Naive thymus-derived CD4-positive, alpha-beta T cell (primary cell): Measurements from ENCODE around the gene EXOC2. TPM values are rescaled to one million over a fixed set of nuclear protein-coding genes. Genes with fewer than 3 reads are reported as not detected.

Source experiments
- ATAC-seq: fragments of 150-1000 bp; cut with Tn5 transposase; 2 replicates; pipeline ENCODE4 v1.10.0; 2021; ENCODE audit warnings: mild to moderate bottlenecking, moderate library complexity
- CTCF ChIA-PET: fragments of 350-600 bp; sonication (Branson Sonifier 250); formaldehyde crosslinking; loops from one replicate; lab custom pipeline; 2021; ENCODE audit warnings: antibody characterized with exemption; lab: Charles Lee
- POLR2A ChIA-PET: fragments of 350-600 bp; sonication (Branson Sonifier 250); formaldehyde crosslinking; loops from one replicate; lab custom pipeline; 2021; ENCODE audit warnings: antibody characterized with exemption, inconsistent platforms; lab: Charles Lee
- DNase-seq, 9 donors: peaks; one replicate each; pipeline versions ENCODE4 v3.0.0 to v3.0.0-alpha.2; 2020 to 2022; ENCODE audit warnings: mixed read lengths in 1 of 9
- H3K27ac ChIP-seq: one replicate; pipeline ENCODE4 v1.7.0; 2013; ENCODE audit warnings: mild to moderate bottlenecking, low read depth, low read length, moderate library complexity
- H3K27me3 ChIP-seq, 2 donors: one replicate each; pipeline ENCODE4 v1.7.0; 2013; ENCODE audit warnings: low read length in 2 of 2, mild to moderate bottlenecking in 2 of 2, moderate library complexity in 2 of 2; ENCODE audit not compliant: control insufficient read depth in 2 of 2, insufficient read depth in 2 of 2
- H3K36me3 ChIP-seq, 3 experiments: 1 replicate in 2 of 3; 2 replicates in 1 of 3; pipeline ENCODE4 v1.7.0; 2013; ENCODE audit warnings: low read length in 3 of 3, mild to moderate bottlenecking in 3 of 3, moderate library complexity in 1 of 3; ENCODE audit not compliant: insufficient read depth in 3 of 3, control insufficient read depth in 2 of 3
- H3K4me1 ChIP-seq, 2 donors: one replicate each; pipeline ENCODE4 v1.7.0; 2013; ENCODE audit warnings: low read length in 2 of 2, mild to moderate bottlenecking in 2 of 2, moderate library complexity in 1 of 2; ENCODE audit not compliant: control insufficient read depth in 2 of 2, insufficient read depth in 2 of 2
- H3K4me3 ChIP-seq: 2 replicates; pipeline ENCODE4 v1.7.0; 2013; ENCODE audit warnings: mild to moderate bottlenecking, low read length
- H3K9me3 ChIP-seq, 3 experiments: 1 replicate in 2 of 3; 2 replicates in 1 of 3; pipeline ENCODE4 v1.7.0; 2013; ENCODE audit warnings: low read length in 3 of 3; ENCODE audit not compliant: control insufficient read depth in 2 of 3
- H3K27ac Mint-ChIP-seq, 9 donors: one replicate each; pipeline ENCODE4 v1.8.0; 2020 to 2022; ENCODE audit warnings: mixed read lengths in 9 of 9, mild to moderate bottlenecking in 8 of 9, moderate library complexity in 5 of 9, inconsistent platforms in 2 of 9
- H3K27me3 Mint-ChIP-seq, 5 donors: one replicate each; pipeline ENCODE4 v1.8.0; 2021 to 2022; ENCODE audit warnings: mixed read lengths in 5 of 5, mild to moderate bottlenecking in 1 of 5
- H3K36me3 Mint-ChIP-seq, 5 donors: one replicate each; pipeline ENCODE4 v1.8.0; 2020 to 2022; ENCODE audit warnings: mixed read lengths in 5 of 5, mild to moderate bottlenecking in 3 of 5, inconsistent platforms in 1 of 5
- H3K4me1 Mint-ChIP-seq, 7 donors: one replicate each; pipeline ENCODE4 v1.8.0; 2020 to 2022; ENCODE audit warnings: mixed read lengths in 7 of 7, mild to moderate bottlenecking in 3 of 7, inconsistent platforms in 1 of 7
- H3K4me3 Mint-ChIP-seq, 10 donors: one replicate each; pipeline ENCODE4 v1.8.0; 2020 to 2022; ENCODE audit warnings: mild to moderate bottlenecking in 10 of 10, mixed read lengths in 10 of 10, moderate library complexity in 6 of 10, inconsistent platforms in 2 of 10
- H3K9me3 Mint-ChIP-seq, 11 donors: one replicate each; pipeline ENCODE4 v1.8.0; 2020 to 2022; ENCODE audit warnings: mixed read lengths in 11 of 11, mild to moderate bottlenecking in 4 of 11, inconsistent platforms in 1 of 11, moderate library complexity in 1 of 11
- intact Hi-C, 2 donors: fragments of 100-400 bp; cut with micrococcal nuclease; formaldehyde crosslinking; loops; one replicate each; pipeline ENCODE4 v1.15.1; 2023
- polyA plus RNA-seq, 2 donors: library from polyadenylated mRNA; unstranded; fragments of 300-500 nt; fragmentation: Illumina TruSeq; gene quantifications; one replicate each; pipeline ENCODE4 v1.2.3, GENCODE V29; 2021
- total RNA-seq, 6 experiments: library from RNA in 5 of 6; stranded (reverse) in 5 of 6; gene quantifications; 1 replicate in 5 of 6; 2 replicates in 1 of 6; pipeline ENCODE4 v1.2.3 and lab custom pipeline; 2021 to 2026

The EXOC2 gene
- total and polyA plus RNA-seq, 7 experiments from 2014 or later, result 26.7 to 45.4 (median 38.8) TPM

DNA sequence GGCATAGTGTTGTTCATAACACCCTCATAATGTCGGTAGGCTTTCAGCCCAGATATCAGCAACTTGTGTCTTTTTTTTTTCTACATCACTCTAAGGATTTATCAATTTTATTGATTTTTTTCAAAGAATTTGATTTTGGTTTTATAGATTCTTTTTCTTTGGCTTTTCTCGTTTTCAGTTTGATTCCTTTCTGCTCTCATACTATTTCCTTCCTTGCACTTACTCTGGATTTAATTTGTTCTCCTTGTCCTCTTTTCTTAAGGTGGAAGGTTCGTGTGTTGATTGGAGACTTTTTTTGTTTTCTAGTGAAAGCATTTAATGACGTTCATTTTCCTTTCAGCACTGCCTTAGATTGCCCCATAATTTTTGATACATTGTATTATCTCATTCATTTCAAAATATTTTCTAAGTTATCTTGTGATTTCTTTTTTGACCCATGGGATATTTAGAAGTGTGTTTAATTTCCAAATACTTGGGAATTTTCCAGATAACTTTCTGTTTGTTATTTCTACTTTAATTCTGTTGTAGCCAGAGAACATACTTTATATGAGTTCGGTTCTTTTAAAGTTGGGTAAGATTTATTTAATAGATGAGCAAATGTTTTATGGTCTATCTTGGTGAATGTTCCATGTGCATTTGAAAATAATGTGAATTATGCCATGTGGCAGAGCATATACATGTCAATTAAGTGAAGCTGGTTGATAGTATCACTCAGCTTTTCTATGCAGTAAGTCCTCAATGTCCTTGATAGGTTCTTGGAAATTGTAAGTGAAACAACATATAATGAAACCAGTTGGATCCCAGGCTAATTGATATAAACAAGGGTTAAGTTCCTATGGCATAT is 238.6 kb downstream of the EXOC2 start:
- ChIA-PET CTCF (no interaction called here), POLR2A (interaction anchor here (0.6 kb wide), 1 partner anchor 256 kb away, joined by 3 read pairs; no protein-coding TSS in a partner anchor)
- peaks cover 2 to 16% (median 6%) of the 10 kb centered on the region in 7 donors for H3K4me1 Mint-ChIP-seq
- H3K27me3 Mint-ChIP-seq, result no peaks in the 10 kb centered on the region
- H3K4me3 ChIP-seq, result no peak overlapping the region
- H3K9me3 Mint-ChIP-seq, result peaks cover 0 to 18% (median 8%) of the 10 kb centered on the region in 11 donors
- no peaks in the 10 kb centered on the region for H3K4me1 ChIP-seq
- DNase-seq, result no peak
- H3K9me3 ChIP-seq, result no peaks in the 10 kb centered on the region
- peak overlapping the region in 1 of 9 donors; percentile 32 for H3K27ac Mint-ChIP-seq
- H3K4me3 Mint-ChIP-seq, result peak overlapping the region in 2 of 10 donors; percentile 35 to 42
- H3K36me3 ChIP-seq, result no peaks in the 10 kb centered on the region
- peaks cover 0 to 20% (median 0%) of the 10 kb centered on the region in 5 donors for H3K36me3 Mint-ChIP-seq
- ATAC-seq, result no peak
- intact Hi-C loops, result no loop called here
- no peak overlapping the region for H3K27ac ChIP-seq
- no peaks in the 10 kb centered on the region for H3K27me3 ChIP-seq

DNA sequence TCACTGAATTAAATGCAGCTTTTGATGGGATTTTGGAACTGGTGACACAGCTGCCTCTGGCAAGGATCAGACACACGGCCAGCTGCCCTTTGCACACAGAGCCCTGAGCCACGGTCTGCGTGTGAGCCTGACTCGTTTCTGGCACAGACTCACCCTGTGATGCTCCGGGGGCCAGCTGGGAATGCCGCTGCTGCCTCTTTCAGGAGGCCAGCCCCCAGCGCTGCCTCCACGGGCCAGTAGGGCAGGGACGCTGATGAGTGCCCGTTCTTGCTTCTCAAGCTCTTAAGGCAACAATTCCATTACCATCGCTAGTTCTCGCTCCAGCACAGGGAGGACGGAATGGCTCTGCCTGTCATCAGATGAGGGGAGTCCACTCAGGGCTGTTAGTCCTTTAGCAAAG is 239.8 kb downstream of the EXOC2 start:
- Histone ChIP-seq H3K27me3 (no peaks in the 10 kb centered on the region), H3K4me3 (no peak overlapping the region), H3K4me1 (peaks cover 2 to 3% of the 10 kb centered on the region in 2 donors), H3K9me3 (no peaks in the 10 kb centered on the region), H3K27ac (no peak overlapping the region), H3K36me3 (no peaks in the 10 kb centered on the region)
- intact Hi-C loops, result no loop called here
- CTCF ChIA-PET, result interaction anchor here (1.0 kb wide), 1 partner anchor 10 kb away, joined by 3 read pairs; no protein-coding TSS in a partner anchor
- peak in 1 of 9 donors; percentile 15 for DNase-seq
- Mint-ChIP-seq H3K27me3 (no peaks in the 10 kb centered on the region), H3K9me3 (peaks cover 0 to 14% (median 6%) of the 10 kb centered on the region in 11 donors), H3K27ac (peak overlapping the region in 1 of 9 donors; percentile 41), H3K36me3 (peaks cover 0 to 18% (median 0%) of the 10 kb centered on the region in 5 donors), H3K4me1 (peaks cover 8 to 22% (median 13%) of the 10 kb centered on the region in 7 donors), H3K4me3 (no peak overlapping the region)
- POLR2A ChIA-PET, result interaction anchor here (1.0 kb wide), 1 partner anchor 8 kb away, joined by 3 read pairs; no protein-coding TSS in a partner anchor
- ATAC-seq, result no peak

GRCh38 chr6:452301-453067 is 240.5 kb downstream of the EXOC2 start:
- intact Hi-C loops, result no loop called here
- Mint-ChIP-seq H3K27me3 (no peaks in the 10 kb centered on the region), H3K4me1 (peaks cover 11 to 29% (median 20%) of the 10 kb centered on the region in 7 donors), H3K27ac (no peak overlapping the region), H3K36me3 (peaks cover 0 to 12% (median 0%) of the 10 kb centered on the region in 5 donors), H3K4me3 (no peak overlapping the region), H3K9me3 (peaks cover 0 to 8% (median 3%) of the 10 kb centered on the region in 11 donors)
- H3K36me3 ChIP-seq, result no peaks in the 10 kb centered on the region
- ChIA-PET POLR2A (interaction anchor here (0.6 to 1.0 kb wide), 2 partner anchors 9 to 44 kb away, joined by 3 read pairs; no protein-coding TSS in a partner anchor), CTCF (interaction anchor here (1.0 kb wide), 1 partner anchor 10 kb away, joined by 3 read pairs; no protein-coding TSS in a partner anchor)
- H3K4me1 ChIP-seq, result peaks cover 8 to 10% of the 10 kb centered on the region in 2 donors
- H3K27ac ChIP-seq, result no peak overlapping the region
- H3K9me3 ChIP-seq, result no peaks in the 10 kb centered on the region
- ATAC-seq (no peak), DNase-seq (peak in 1 of 9 donors; percentile 18)
- no peak overlapping the region for H3K4me3 ChIP-seq
- H3K27me3 ChIP-seq, result no peaks in the 10 kb centered on the region

- peak in 1 of 9 donors; percentile 3 for DNase-seq
- peaks cover 0 to 7% (median 0%) of the 10 kb centered on the region in 5 donors for H3K36me3 Mint-ChIP-seq
- Histone ChIP-seq H3K4me3 (no peak overlapping the region), H3K27ac (no peak overlapping the region), H3K9me3 (no peaks in the 10 kb centered on the region), H3K27me3 (no peaks in the 10 kb centered on the region), H3K4me1 (peaks cover 13 to 16% of the 10 kb centered on the region in 2 donors), H3K36me3 (no peaks in the 10 kb centered on the region)
- no peak for ATAC-seq
- POLR2A ChIA-PET, result no interaction called here
- intact Hi-C loops, result no loop called here
- no peak overlapping the region for H3K4me3 Mint-ChIP-seq
- CTCF ChIA-PET, result no interaction called here
- H3K4me1 Mint-ChIP-seq, result peaks cover 14 to 29% (median 26%) of the 10 kb centered on the region in 7 donors
- peak overlapping the region in 1 of 9 donors; percentile 5 for H3K27ac Mint-ChIP-seq
- peaks cover 0 to under 1% (median 0%) of the 10 kb centered on the region in 5 donors for H3K27me3 Mint-ChIP-seq
- peaks cover 0 to 2% (median 0%) of the 10 kb centered on the region in 11 donors for H3K9me3 Mint-ChIP-seq
Observed at GRCh38 chr6:451847-452246, 241.1 kb downstream of the EXOC2 start.

GRCh38 chr6:451336-451735 is 241.6 kb downstream of the EXOC2 start:
- ATAC-seq (no peak), DNase-seq (peak in 1 of 9 donors; percentile 8)
- Histone ChIP-seq H3K36me3 (no peaks in the 10 kb centered on the region), H3K27me3 (no peaks in the 10 kb centered on the region), H3K27ac (no peak overlapping the region), H3K9me3 (no peaks in the 10 kb centered on the region), H3K4me3 (no peak overlapping the region), H3K4me1 (peaks cover 18 to 22% of the 10 kb centered on the region in 2 donors)
- no peaks in the 10 kb centered on the region for H3K9me3 Mint-ChIP-seq
- intact Hi-C loops, result no loop called here
- peaks cover 0 to 2% (median 0%) of the 10 kb centered on the region in 5 donors for H3K27me3 Mint-ChIP-seq
- peaks cover 18 to 34% (median 31%) of the 10 kb centered on the region in 7 donors for H3K4me1 Mint-ChIP-seq
- H3K4me3 Mint-ChIP-seq, result no peak overlapping the region
- no peak overlapping the region for H3K27ac Mint-ChIP-seq
- CTCF ChIA-PET, result no interaction called here
- H3K36me3 Mint-ChIP-seq, result peaks cover 0 to 7% (median 0%) of the 10 kb centered on the region in 5 donors
- POLR2A ChIA-PET, result no interaction called here
